Sigmoid colon (tissue), 3 donors: Measurements from ENCODE around the gene UGT1A7.

Source experiments
- POLR2A ChIP-seq, 2 donors: fragments of 450-650 bp; IDR thresholded peaks; one replicate each; pipeline ENCODE4 v1.6.1; 2016; ENCODE audit warnings: antibody characterized with exemption in 2 of 2, mild to moderate bottlenecking in 2 of 2, moderate library complexity in 2 of 2
- TF ChIP-seq, protein P1 (sequence below), 4 experiments: fragments of 450-650 bp in 3 of 4; fragments of 200-600 bp in 1 of 4; IDR thresholded peaks; one replicate each; pipeline ENCODE4 v1.5.1; 2016 to 2019; ENCODE audit warnings: antibody characterized with exemption in 4 of 4, mild to moderate bottlenecking in 3 of 4, moderate library complexity in 2 of 4

DNA sequence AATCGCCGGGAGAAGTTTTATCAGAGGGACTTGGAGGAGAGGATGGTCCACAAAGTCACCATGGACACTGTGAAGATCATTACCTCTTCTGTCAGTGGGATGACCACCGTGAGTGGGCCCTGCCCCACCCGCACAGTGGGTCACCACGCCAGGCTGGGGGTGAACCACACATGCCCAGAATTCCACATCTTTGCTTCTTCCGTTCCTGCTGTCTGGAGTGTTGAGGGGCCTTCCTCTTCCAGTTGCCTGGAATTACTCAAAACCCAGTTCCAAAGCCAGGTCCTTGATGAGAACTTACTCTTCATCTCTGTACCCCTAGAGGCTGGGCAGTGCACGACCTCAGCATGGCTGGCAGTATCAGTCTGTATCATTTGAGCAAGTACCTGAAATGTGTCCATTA, 118.5 kb downstream of the UGT1A7 start:
- TF ChIP-seq, protein P1, sequence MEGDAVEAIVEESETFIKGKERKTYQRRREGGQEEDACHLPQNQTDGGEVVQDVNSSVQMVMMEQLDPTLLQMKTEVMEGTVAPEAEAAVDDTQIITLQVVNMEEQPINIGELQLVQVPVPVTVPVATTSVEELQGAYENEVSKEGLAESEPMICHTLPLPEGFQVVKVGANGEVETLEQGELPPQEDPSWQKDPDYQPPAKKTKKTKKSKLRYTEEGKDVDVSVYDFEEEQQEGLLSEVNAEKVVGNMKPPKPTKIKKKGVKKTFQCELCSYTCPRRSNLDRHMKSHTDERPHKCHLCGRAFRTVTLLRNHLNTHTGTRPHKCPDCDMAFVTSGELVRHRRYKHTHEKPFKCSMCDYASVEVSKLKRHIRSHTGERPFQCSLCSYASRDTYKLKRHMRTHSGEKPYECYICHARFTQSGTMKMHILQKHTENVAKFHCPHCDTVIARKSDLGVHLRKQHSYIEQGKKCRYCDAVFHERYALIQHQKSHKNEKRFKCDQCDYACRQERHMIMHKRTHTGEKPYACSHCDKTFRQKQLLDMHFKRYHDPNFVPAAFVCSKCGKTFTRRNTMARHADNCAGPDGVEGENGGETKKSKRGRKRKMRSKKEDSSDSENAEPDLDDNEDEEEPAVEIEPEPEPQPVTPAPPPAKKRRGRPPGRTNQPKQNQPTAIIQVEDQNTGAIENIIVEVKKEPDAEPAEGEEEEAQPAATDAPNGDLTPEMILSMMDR (IDR thresholded peaks at IDR 0.05) = no peak
- no peak for TF ChIP-seq POLR2A (IDR thresholded peaks at IDR 0.05)
